ENCODE data around the gene ZMYM5. TPM values are rescaled to one million over a fixed set of nuclear protein-coding genes. Genes with fewer than 3 reads are reported as not detected.

ZMYM5 gene
- total and polyA plus RNA-seq, 9 of the 15 experiments (the other 6 are each of a cell fraction or from before 2014, with no cell fraction given), result 5.4 to 11.9 (median 7.8) TPM

GRCh38 chr13:19836472-19836871 lies 27.0 kb downstream of the ZMYM5 start (continued):
- TF ChIP-seq ATF3 (IDR thresholded peaks at IDR 0.05) (peak; percentile 44; the same call in 1 of the 2 replicates), ATF3 (CRISPR knock-in tag; conservative IDR thresholded peaks at IDR 0.05) (no peak)

DNA sequence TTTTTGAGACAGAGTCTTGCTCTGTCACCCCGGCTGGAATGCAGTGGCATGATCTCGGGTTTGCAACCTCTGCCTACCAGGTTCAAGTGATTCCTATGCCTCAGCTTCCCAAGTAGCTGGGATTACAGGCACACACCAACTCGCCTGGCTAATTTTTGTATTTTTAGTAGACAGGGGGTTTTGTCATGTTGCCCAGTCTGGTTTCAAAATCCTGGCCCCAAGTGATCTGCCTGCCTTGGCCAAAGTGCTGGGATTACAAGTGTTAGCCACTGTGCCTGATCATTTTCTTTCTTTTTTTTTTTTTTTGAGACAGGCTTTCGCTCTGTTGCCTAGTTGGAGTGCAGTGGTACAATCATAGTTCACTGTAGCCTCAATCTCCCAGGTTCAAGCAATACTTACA lies 28.7 kb downstream of the ZMYM5 start:
- H3K79me2 ChIP-seq (ENCODE audit: control insufficient read depth, insufficient read depth, low read length), result no peaks in the 10 kb centered on the region; the same call in 2 of the 3 replicates
- intact Hi-C loops (cut with micrococcal nuclease) (no loop called here), in situ Hi-C loops (cut with MboI) (no loop called here)
- H4K20me1 ChIP-seq (replicated peaks; ENCODE audit: control insufficient read depth, insufficient read depth, low read length), result no peaks in the 10 kb centered on the region
- CTCF ChIA-PET (ENCODE audit: low intra/inter-chr PET ratio), result no interaction called here
- peaks cover 0 to 5% of the 10 kb centered on the region in 2 experiments; a peak in 1 of 5 replicates for H3K4me1 ChIP-seq (replicated peaks in 1 of 2; ENCODE audit: control insufficient read depth in 2 of 2, insufficient read depth in 2 of 2, low read length in 2 of 2)
- no peak overlapping the region for H3K27ac ChIP-seq (ENCODE audit: extremely low read depth, low read depth, low read length)
- no peaks in the 10 kb centered on the region for H3K9me1 ChIP-seq (ENCODE audit: control insufficient read depth, insufficient read depth, low read length)
- no peaks in the 10 kb centered on the region for H3K27me3 ChIP-seq (ENCODE audit: control insufficient read depth in 2 of 2, insufficient read depth in 2 of 2, low read length in 2 of 2)
- TF ChIP-seq STAT5B (CRISPR knock-in tag; IDR thresholded peaks at IDR 0.05), result no peak
- no peak for TF ChIP-seq HNRNPLL (IDR thresholded peaks at IDR 0.05; ENCODE audit: low read depth, low read length, poor library complexity, severe bottlenecking)
- TF ChIP-seq NUFIP1 (IDR thresholded peaks at IDR 0.05; ENCODE audit: partially characterized antibody), result no peak
- TF ChIP-seq HDAC3 (IDR thresholded peaks at IDR 0.05; ENCODE audit: borderline replicate concordance, partially characterized antibody), result no peak
- TF ChIP-seq BRF1 (IDR thresholded peaks at IDR 0.05; ENCODE audit: borderline replicate concordance, extremely low read depth, insufficient read length), result no peak
- TF ChIP-seq SOX6 (IDR thresholded peaks at IDR 0.05), result no peak
- TF ChIP-seq HES1 (IDR thresholded peaks at IDR 0.05; ENCODE audit: low read depth), result no peak
- H3K9me3 ChIP-seq (replicated peaks; ENCODE audit: control insufficient read depth, insufficient read depth, low read depth, low read length), result no peaks in the 10 kb centered on the region
- no peak for DNase-seq (ENCODE audit: extremely low read depth in 1 of 4, low spot score in 3 of 4)
- no TSS peak for BruUV-seq (replicated peaks)
- 89% methylated on average over 4 of the region's 4 CpGs for WGBS (ENCODE audit: insufficient coverage, low coverage, missing lambda C conversion rate)
- H2AFZ ChIP-seq (ENCODE audit: low read depth, low read length), result no peak overlapping the region
- POLR2A ChIA-PET, result interaction anchor here (0.6 to 1.1 kb wide), 2 partner anchors 9 to 44 kb away, joined by 3 read pairs; no protein-coding TSS in a partner anchor
- peaks cover 39% of the 10 kb centered on the region; the same call in 1 of the 3 replicates for H3K36me3 ChIP-seq (ENCODE audit: control insufficient read depth, insufficient read depth, low read length)
- H3K4me3 ChIP-seq, result no peak overlapping the region
- no peak overlapping the region for H3K4me2 ChIP-seq (ENCODE audit: insufficient read depth, low read length)
- FAIRE-seq, result no peak
- ATAC-seq, result no peak
- no peak overlapping the region for H3K9ac ChIP-seq (ENCODE audit: insufficient read depth in 1 of 2, low read depth in 2 of 2, low read length in 2 of 2)
